Erythroblast (primary cell): ENCODE results near the gene PRKCE.

Source experiments
- GATA1 ChIP-seq: IDR thresholded peaks from 2 replicates; pipeline ENCODE4 v1.6.1; 2011; ENCODE audit warnings: low read depth, mild to moderate bottlenecking, control low read depth, low read length, moderate library complexity
- POLR2A ChIP-seq: IDR thresholded peaks from 2 replicates; pipeline ENCODE4 v1.6.1; 2011; ENCODE audit warnings: mild to moderate bottlenecking, low read length

DNA sequence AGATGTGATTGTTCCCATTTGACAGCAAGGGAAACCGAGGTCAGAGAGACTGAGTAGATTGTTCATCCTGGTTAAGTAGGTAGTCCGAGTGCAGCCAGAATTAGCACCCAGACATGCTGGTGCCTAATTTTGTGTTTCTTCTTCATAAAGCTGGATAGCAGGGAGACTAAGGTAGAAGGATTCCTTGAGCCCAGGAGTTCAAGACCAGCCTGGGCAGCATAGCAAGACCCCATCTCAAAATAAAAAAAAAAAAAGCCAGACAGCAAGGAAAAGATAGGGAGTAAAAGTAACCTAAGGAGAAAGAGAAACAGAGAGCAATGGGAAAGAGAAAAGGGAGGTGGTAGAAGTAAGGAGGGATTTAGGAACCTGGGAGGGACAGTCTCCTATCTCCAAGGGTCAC is 120.6 kb downstream of the PRKCE start:
- no peak for TF ChIP-seq POLR2A
- TF ChIP-seq GATA1 = no peak
